ENCODE measurements around the gene OR8B4. TPM values are rescaled to one million over a fixed set of nuclear protein-coding genes. Genes with fewer than 3 reads are reported as not detected.
"Not testable (repeated sequence)": the region's sequence is repeated elsewhere in the genome, so short reads cannot be mapped to it uniquely, and the experiment has no call there.

OR8B4 gene, protein sequence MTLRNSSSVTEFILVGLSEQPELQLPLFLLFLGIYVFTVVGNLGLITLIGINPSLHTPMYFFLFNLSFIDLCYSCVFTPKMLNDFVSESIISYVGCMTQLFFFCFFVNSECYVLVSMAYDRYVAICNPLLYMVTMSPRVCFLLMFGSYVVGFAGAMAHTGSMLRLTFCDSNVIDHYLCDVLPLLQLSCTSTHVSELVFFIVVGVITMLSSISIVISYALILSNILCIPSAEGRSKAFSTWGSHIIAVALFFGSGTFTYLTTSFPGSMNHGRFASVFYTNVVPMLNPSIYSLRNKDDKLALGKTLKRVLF
- total RNA-seq (2014; rRNA removed; shearing (Covaris generic)): not detected in 2 replicates

DNA sequence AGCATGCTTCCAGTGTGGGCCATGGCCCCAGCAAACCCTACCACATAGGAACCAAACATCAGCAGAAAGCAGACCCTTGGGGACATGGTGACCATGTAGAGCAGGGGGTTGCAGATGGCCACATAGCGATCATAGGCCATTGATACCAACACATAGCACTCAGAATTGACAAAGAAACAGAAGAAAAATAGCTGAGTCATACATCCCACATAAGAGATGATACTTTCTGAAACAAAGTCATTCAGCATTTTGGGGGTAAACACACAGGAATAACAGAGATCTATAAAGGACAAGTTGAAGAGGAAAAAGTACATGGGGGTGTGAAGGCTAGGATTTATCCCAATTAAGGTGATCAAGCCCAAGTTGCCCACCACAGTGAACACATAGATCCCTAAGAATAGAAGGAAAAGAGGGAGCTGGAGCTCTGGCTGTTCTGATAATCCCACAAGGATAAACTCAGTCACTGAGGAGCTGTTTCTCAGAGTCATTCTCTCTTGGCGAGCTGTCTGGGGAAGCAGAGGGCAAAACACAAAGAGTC is at the start of gene OR8B4:
TSS of gene OR8B4 (minus strand) at position 488 of the 538 bp plus-strand sequence. CDS start at position 488, 0 bp downstream.
- Histone ChIP-seq H3K27me3 (ENCODE audit: control insufficient read depth, insufficient read depth, low read length) (no peaks in the 10 kb centered on the region), H3K36me3 (replicated peaks; ENCODE audit: control insufficient read depth, insufficient read depth, low read length) (no peaks in the 10 kb centered on the region), H3K4me3 (ENCODE audit: insufficient read depth, low read depth, low read length) (no peak within 1 kb of the TSS)
- no peak for DNase-seq

DNA sequence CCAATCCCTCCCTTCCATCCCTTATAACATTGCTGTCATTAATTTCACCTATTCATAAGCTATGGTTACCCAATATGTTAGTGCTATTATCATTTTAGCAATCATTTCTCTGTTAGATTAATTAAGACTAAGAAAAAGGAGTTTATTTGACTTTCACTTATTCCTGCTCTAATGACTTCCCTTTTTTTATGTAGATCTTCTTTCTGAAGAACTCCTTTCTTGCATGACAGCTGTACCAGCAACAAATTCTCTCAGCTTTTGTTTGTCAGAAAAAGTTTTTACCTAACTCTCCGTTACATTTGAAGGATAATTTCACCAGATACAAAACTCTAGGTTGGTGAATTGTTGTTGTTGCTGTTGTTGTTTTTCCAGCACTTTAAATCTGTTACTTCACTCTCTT is 49.4 kb upstream of the OR8B4 start:
- Histone ChIP-seq H3K4me3 (ENCODE audit: insufficient read depth, low read depth, low read length) (no peak overlapping the region), H3K27me3 (ENCODE audit: control insufficient read depth, insufficient read depth, low read length) (no peaks in the 10 kb centered on the region), H3K36me3 (replicated peaks; ENCODE audit: control insufficient read depth, insufficient read depth, low read length) (no peaks in the 10 kb centered on the region)
- DNase-seq: no peak

DNA sequence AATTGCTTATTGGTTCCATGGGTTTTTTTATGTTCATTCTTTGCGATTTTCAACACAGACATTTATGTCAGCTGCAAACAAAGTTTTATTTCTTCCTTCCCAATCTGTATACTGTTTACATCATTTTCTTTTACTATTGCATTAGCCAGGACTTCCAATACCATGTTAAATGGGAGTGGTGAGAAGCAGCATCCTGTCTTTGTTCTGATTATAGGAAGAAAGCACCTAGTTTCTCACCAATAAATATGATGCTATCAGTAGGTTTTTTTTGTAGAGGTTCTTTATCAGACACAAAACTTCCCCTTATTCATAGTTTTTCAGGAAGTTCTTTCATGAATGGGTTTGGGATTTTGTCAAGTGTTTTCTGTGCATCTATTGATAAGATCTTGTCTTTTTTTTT is 48.8 kb upstream of the OR8B4 start:
- H3K4me3 ChIP-seq (ENCODE audit: insufficient read depth, low read depth, low read length): no peak overlapping the region
- H3K36me3 ChIP-seq (replicated peaks; ENCODE audit: control insufficient read depth, insufficient read depth, low read length): no peaks in the 10 kb centered on the region
- H3K27me3 ChIP-seq (ENCODE audit: control insufficient read depth, insufficient read depth, low read length): no peaks in the 10 kb centered on the region
- no peak for DNase-seq

DNA sequence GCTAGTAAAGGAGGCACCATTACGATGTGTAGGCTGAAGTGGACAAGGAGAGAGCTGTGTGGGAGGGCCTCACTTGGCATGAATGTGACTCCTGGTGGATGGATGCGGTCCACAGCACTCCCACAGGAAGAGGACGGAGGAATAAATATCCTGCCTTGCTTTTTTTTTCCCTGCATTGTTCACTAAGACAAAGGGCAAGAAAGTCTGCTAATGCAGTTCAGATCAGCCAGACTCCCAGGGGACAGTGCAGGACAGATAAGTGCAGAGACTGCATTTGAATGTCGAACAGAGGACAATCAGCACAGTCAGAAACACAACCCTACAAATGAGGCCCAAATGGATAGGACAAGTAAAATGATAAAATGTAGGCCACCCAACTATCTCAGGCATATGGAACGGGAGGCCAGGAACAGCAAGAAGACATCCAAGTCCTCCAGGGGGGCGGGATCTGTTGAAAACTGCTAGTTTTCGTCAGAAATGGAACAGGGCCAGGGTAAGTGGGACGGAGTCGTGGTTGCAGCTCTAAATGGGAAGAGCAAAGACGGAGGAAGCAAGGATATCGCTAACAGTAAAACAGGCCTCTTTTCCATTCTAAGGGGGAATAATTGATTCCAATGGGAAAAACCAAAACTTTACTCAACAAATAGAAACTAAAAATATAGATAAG is 46.0 kb upstream of the OR8B4 start:
- Histone ChIP-seq H3K36me3 (replicated peaks; ENCODE audit: control insufficient read depth, insufficient read depth, low read length) (no peaks in the 10 kb centered on the region), H3K4me3 (ENCODE audit: insufficient read depth, low read depth, low read length) (no peak overlapping the region), H3K27me3 (ENCODE audit: control insufficient read depth, insufficient read depth, low read length) (no peaks in the 10 kb centered on the region)
- no peak for DNase-seq

DNA sequence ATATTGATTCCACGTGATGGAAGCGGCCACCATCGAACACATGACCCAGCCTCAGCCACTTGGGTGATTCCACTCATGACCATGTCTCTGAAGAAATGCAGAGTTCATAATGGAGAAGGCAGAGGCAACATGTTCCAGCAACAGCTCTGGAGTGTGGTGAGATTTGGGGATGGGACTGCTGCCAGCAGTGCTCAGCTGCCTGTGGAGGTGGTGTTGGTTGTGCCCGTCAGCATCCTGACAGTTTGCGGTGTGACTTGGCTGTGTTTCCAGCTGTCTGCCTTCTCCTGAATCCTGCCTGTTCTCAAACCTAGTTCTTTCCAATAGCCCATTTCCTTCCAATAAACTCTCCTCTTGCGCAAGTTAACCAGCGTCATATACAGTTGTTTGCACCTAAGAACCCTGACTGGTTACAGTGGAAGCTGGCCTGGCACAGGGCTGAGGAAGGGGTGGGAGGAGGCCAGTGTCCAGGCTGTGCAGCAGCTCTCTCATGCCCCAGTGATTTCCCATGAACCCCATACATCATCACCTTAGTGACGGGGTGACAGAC is 42.8 kb upstream of the OR8B4 start:
- H3K27me3 ChIP-seq (ENCODE audit: control insufficient read depth, insufficient read depth, low read length): no peaks in the 10 kb centered on the region
- no peak for DNase-seq

DNA sequence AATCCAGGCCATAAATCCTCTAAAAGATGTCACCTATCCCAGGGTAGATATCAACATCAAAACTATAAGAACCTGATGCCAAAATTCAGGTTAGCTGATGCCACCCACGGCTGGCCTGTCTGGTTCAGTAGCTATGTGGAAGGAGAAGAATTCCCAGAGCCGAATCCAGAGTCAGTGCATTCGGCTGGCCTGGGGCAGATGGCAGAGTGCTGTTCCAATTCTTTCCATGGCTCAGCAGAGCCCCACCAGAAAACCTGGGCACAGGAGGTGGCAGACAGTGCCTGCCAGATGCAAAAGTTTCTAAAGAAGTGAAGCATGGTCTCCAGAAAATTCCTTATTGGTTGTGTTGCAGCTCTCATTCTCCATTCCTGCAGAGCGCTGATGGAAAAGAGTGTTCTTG is 40.7 kb upstream of the OR8B4 start:
- no peaks in the 10 kb centered on the region for H3K36me3 ChIP-seq (replicated peaks; ENCODE audit: control insufficient read depth, insufficient read depth, low read length)
- no peak overlapping the region for H3K4me3 ChIP-seq (ENCODE audit: insufficient read depth, low read depth, low read length)
- DNase-seq: no peak
- H3K27me3 ChIP-seq (ENCODE audit: control insufficient read depth, insufficient read depth, low read length): no peaks in the 10 kb centered on the region

More for the DNA sequence above, 42.8 kb upstream of the OR8B4 start:
- no peak overlapping the region for H3K4me3 ChIP-seq (ENCODE audit: insufficient read depth, low read depth, low read length)
- no peaks in the 10 kb centered on the region for H3K36me3 ChIP-seq (replicated peaks; ENCODE audit: control insufficient read depth, insufficient read depth, low read length)

DNA sequence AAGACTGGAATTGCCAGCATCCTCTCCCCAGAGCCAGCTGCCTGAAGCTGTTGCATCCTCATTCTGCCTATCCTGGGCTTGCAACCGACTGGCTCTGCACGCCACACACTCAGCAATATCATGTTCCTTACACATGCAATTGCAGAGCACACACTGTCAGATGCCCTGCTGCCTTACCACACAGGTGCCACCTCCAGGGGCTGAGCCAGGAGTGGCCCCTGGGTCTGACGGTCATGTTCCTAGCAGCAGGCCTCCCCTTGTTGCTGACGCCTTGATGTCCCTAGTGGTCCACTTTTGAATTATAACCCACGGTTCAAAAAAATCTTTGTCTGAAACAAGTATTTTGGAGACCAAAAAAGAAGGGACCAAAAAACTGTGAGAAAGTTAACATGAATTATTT is 39.3 kb upstream of the OR8B4 start:
- no peaks in the 10 kb centered on the region for H3K27me3 ChIP-seq (ENCODE audit: control insufficient read depth, insufficient read depth, low read length)
- DNase-seq: no peak
- no peak overlapping the region for H3K4me3 ChIP-seq (ENCODE audit: insufficient read depth, low read depth, low read length)
- H3K36me3 ChIP-seq (replicated peaks; ENCODE audit: control insufficient read depth, insufficient read depth, low read length): no peaks in the 10 kb centered on the region

DNA sequence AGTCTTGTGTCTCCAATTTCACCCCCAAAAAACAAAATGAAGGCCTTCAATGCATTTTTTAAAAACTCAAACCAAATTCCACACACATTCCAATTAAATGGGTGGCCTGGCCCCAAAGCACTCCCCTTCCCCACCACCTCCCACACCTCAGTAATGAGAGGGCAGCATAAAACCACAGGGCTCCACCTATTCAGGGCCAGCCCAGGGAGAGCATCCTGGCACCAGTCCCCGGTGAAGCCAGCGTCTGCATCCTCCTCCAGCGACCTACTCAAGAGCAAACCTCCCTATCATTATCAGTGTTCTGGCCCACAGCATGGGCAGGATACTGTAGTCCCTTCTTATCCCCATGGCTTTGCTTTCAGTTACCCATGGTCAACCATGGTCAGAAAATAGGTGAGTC is 38.7 kb upstream of the OR8B4 start:
- Histone ChIP-seq H3K27me3 (ENCODE audit: control insufficient read depth, insufficient read depth, low read length) (no peaks in the 10 kb centered on the region), H3K36me3 (replicated peaks; ENCODE audit: control insufficient read depth, insufficient read depth, low read length) (no peaks in the 10 kb centered on the region), H3K4me3 (ENCODE audit: insufficient read depth, low read depth, low read length) (no peak overlapping the region)
- no peak for DNase-seq

DNA sequence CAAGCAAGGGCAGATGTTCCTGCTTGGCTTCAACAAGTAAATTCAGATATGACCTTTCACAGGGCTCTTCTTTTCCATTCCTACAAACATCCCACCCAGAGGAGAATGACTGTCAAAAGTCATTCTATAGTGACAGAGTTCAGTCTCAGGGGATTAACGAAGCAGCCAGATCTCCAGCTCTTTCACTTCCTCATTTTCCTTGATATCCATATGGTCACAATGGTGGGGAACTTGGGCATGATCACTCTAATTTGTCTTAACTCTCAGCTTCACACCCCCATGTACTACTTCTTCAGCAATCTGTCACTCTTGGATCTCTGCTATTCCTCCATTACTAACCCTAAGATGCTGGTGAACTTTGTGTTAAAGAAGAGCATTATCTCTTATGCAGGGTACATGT is 35.8 kb upstream of the OR8B4 start:
- H3K36me3 ChIP-seq (replicated peaks; ENCODE audit: control insufficient read depth, insufficient read depth, low read length): no peaks in the 10 kb centered on the region
- no peak for DNase-seq
- H3K4me3 ChIP-seq (ENCODE audit: insufficient read depth, low read depth, low read length): no peak overlapping the region
- no peaks in the 10 kb centered on the region for H3K27me3 ChIP-seq (ENCODE audit: control insufficient read depth, insufficient read depth, low read length)

DNA sequence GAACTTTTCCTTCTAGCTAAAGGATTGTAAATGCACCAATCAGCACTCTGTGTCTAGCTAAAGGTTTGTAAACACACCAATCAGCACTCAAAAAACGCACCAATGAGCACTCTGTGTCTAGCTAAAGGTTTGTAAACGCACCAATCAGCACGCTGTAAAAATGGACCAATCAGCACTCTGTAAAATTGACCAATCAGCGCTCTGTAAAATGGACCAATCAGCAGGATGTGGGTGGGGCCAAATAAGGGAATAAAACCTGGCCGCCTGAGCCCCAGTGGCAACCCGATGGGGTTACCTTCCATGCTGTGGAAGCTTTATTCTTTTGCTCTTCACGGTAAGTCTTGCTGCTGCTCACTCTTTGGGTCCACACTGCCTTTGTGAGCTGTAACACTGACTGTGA is 34.7 kb upstream of the OR8B4 start:
- H3K4me3 ChIP-seq (ENCODE audit: insufficient read depth, low read depth, low read length); H3K36me3 ChIP-seq (replicated peaks; ENCODE audit: control insufficient read depth, insufficient read depth, low read length); H3K27me3 ChIP-seq (ENCODE audit: control insufficient read depth, insufficient read depth, low read length); DNase-seq: not testable (repeated sequence)

DNA sequence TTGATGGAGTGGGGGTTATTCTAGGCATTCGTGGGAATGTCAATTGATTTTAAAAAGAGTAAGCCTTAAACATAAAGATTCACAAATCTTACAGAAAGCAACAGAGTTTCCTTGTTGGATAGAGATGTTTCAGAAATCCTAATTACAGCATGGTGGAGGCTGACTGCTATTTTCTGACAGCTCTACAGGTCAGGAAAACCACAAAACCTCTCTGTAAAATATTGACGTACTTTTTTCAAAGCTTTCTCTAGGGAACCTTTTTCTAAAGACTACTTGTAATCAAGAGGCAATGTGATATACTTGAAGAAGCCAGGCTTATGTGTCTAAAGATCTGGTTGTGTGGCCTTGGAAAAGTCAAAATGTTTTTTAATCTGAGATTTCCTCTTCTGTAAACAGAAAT is 29.9 kb upstream of the OR8B4 start:
- no peak for DNase-seq
- no peaks in the 10 kb centered on the region for H3K27me3 ChIP-seq (ENCODE audit: control insufficient read depth, insufficient read depth, low read length)
- no peaks in the 10 kb centered on the region for H3K36me3 ChIP-seq (replicated peaks; ENCODE audit: control insufficient read depth, insufficient read depth, low read length)
- no peak overlapping the region for H3K4me3 ChIP-seq (ENCODE audit: insufficient read depth, low read depth, low read length)

DNA sequence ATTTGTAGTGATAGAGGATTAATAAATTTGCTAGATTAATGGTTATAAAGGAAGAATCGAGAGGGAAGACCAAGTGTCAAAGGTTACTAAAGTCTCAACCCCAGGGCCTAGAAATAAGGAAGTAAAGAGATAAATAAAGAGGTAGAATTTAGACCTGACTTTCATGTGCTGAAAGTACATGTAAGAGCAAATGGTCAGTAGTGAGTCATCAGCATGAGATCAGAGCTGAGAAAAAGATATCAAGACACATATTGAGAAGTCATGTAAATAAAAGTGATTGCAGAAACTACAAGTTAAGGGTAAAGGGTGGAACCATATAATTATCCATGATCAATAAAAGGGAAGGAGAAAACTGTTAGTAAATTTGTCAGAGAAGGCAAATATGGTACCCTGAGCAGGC is 22.2 kb upstream of the OR8B4 start:
- H3K27me3 ChIP-seq (ENCODE audit: control insufficient read depth, insufficient read depth, low read length): no peaks in the 10 kb centered on the region
- DNase-seq: no peak
- H3K36me3 ChIP-seq (replicated peaks; ENCODE audit: control insufficient read depth, insufficient read depth, low read length): no peaks in the 10 kb centered on the region
- no peak overlapping the region for H3K4me3 ChIP-seq (ENCODE audit: insufficient read depth, low read depth, low read length)

DNA sequence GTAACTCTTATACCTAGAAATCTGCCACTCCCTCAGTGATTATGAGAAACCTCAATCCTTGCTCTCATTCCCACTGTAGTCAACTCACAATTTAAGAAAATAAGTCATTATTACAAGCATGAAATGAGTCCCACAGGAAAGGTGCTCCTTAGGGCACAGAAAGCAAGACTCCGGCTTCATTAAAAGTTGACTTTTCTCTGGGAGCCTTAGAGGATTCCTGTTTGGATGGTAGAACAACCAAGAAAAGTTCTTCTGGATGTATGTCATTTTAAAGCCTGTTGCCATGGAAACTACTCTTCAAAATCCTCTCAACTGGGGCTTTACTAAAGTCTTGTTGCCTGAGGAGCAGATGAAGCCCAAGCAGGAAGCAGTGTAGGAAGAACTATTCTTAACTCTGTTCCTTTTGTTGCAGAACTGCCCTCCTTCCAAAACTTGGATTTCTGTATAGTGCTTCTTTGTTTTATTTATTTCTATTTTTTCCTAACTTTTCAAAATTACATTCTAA is 21.0 kb upstream of the OR8B4 start, which contains the start of gene OR8B8:
TSS of gene OR8B8 (minus strand) at position 51 of the 505 bp plus-strand sequence. CDS start 4,611 bp downstream, outside the sequence.
- DNase-seq: no peak

DNA sequence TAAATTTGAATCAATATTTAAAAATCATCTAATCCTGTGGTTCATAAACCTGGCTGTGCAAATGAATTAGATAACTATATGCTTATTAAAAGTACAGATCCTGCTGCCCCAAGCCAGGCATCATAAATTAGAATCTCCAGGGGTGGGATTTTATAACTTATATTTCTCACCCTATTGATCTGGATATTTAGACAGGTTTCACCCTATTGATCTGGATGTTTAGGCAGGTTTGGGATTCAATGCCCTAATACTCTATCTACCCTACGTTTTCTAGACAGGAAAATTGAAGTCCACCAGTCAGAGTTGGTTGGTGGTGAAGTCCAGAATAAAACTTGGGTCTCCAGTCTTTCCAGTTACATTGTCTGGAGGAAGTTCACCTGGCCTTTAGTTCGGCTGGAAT is 18.2 kb upstream of the OR8B4 start:
- DNase-seq: no peak
- H3K4me3 ChIP-seq (ENCODE audit: insufficient read depth, low read depth, low read length): no peak overlapping the region
- H3K27me3 ChIP-seq (ENCODE audit: control insufficient read depth, insufficient read depth, low read length): no peaks in the 10 kb centered on the region
- no peaks in the 10 kb centered on the region for H3K36me3 ChIP-seq (replicated peaks; ENCODE audit: control insufficient read depth, insufficient read depth, low read length)

More for the DNA sequence above, 21.0 kb upstream of the OR8B4 start, which contains the start of gene OR8B8:
- Histone ChIP-seq H3K36me3 (replicated peaks; ENCODE audit: control insufficient read depth, insufficient read depth, low read length) (no peaks in the 10 kb centered on the region), H3K27me3 (ENCODE audit: control insufficient read depth, insufficient read depth, low read length) (no peaks in the 10 kb centered on the region), H3K4me3 (ENCODE audit: insufficient read depth, low read depth, low read length) (no peak within 1 kb of the TSS)

DNA sequence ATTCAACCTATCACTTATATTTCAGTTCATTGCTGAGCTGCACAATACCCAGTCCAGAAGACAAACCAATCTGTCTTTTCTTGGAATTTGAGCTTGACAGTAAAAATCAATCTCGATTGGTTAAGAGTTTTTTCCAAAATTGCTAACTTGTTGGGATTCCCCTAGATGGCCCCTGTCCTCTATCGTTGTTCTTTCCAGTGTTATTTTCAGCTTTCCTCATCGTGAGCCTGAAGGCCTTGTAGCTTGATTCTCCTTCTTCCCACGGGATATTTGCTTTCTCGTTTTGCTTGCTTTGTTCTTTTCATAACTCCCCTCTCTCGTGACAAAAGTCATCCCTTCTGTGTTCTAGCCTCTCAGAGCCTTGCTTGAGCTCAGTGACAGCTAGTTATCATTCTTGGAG is 17.8 kb upstream of the OR8B4 start:
- H3K36me3 ChIP-seq (replicated peaks; ENCODE audit: control insufficient read depth, insufficient read depth, low read length): no peaks in the 10 kb centered on the region
- DNase-seq: peak; percentile 7
- no peak overlapping the region for H3K4me3 ChIP-seq (ENCODE audit: insufficient read depth, low read depth, low read length)

More for the DNA sequence above, 17.8 kb upstream of the OR8B4 start:
- no peaks in the 10 kb centered on the region for H3K27me3 ChIP-seq (ENCODE audit: control insufficient read depth, insufficient read depth, low read length)
